GM18909 (cell line): ENCODE results near the gene PGM2L1.
"Not testable (repeated sequence)": the region's sequence is repeated elsewhere in the genome, so short reads cannot be mapped to it uniquely, and the experiment has no call there.

Experiments used
- ATAC-seq: cut with Tn5 transposase; IDR thresholded peaks from one replicate; pipeline ENCODE4 v1.9.1; 2021; ENCODE audit warnings: mild to moderate bottlenecking; ENCODE audit not compliant: unreplicated experiment, poor library complexity

Gene PGM2L1

DNA sequence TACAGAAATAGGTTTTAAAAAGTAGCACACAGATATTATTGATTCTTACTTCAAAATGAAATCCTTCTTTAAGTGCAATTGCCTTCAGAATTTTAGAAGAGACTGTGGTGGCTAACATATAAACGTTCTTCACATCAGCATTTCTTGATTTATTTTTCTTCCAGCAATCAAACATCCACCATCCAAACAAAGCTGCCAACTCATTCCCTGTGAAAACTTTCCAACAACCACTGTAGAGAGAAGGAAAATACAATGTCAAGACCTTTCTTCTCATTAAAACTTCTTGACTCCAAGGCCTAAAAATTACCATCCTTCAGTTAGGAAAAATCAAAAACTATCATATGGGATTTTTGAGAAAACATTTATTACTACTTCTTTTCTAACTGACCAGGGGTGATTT is 52.8 kb downstream of the PGM2L1 start:
- ATAC-seq: no peak

DNA sequence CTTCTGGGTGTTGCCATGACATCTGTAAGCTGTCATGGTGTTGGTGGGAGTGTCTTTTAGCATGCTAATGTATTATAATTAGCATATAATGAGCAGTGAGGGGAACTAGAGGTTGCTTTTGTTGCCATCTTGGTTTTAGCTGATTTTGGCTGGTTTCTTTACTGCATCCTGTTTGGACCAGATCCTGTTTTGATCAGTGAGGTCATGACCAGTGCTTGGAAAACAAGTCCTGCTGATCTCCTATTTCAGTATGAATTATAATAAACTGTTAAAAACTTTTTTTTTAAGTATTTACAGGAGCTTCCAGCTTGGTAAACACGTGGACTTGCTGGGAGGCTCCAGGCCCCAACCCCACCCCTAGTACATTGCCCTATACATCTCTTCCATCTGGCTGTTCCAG is 56.3 kb downstream of the PGM2L1 start:
- ATAC-seq: no peak

DNA sequence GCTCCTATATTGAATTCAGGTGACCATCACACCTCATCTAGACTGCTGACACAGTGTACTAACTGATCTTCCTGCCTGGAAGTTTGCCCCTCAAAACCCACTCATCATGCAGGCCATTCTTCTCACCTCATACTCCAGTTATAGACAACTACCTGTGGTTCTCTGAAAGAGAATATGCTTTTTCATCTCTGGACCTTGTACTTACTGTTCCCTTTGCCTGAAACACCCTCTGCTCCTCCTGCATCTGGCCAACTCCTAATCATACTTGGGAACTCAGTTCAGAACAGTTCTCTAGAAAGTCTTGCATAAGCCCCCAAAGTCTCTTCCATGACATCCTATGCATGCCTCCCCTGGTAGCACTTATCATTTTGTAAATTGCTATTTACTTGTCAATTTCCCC is 58.6 kb downstream of the PGM2L1 start:
- ATAC-seq: no peak

DNA sequence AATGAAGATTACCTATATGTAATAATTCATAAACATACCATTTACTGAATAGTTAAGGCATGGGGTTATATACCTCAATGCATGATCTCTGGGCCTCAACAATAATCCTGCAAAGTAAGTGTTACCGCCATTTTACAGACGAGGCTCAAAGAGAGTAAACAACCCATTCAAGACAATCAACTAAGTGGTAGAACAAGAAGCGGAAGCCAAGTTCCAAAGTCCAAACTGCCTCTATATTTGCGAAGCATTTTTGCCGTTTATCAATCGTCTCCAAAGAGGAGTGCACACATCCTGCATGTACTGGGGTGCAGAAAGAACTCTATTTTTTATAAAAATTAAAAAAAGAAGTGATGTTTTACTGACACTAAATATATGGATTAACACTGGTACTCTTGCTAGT is 59.3 kb downstream of the PGM2L1 start:
- ATAC-seq: no peak

DNA sequence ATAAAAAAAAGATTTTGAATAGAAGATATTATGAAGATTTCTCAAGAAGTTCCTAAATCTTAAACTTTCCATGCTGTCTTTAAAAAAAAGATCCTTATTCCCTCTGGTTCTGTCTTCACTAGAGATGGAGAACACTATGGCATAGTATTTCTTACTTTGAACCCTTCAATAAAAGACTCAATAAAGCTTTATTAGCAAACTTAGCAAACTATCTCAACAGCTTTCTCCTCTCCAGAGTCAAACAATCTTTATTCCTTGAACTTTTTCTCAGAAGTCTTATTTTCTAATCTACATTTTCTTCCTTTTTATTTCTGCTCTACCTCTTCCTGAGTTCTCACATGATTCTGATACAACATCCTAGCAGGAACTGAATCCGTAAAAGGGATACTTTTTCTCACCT is 65.0 kb downstream of the PGM2L1 start:
- ATAC-seq: no peak

DNA sequence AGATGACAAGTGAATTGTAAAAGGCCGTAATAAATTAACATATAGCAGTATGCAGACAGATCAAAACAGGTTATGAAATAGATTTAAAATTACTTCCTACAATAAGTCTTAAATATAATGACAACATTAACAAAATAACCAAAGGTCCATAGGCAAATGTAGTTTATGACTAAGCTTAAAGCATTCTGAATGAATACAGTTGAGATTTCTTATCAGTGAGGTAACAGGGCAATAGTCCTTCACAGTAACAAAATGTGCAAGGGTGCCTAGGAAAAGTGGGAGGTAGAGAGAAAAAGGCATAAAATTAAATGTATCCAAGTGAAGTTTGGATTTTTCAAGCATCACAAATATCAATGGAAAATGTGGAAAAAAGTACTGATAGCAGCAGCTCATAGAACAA is 65.9 kb downstream of the PGM2L1 start:
- ATAC-seq: no peak

DNA sequence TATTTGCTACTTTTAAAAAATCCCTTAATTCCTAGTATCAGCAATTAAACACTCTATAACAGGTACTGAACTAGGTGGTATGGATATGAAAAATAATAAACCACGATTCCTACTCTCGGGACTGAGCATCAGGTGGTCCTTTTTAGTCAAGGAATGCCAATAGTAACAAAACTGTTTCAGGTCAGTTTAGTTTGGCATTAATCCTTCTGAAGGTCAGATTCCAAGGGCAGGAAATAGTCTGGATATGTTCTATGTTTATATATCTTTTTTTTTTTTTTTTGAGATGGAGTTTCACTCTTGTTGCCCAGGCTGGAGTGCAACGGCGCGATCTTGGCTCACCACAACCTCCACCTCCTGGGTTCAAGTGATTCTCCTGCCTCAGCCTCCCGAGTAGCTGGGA is 67.2 kb downstream of the PGM2L1 start:
- not testable (repeated sequence) for ATAC-seq

DNA sequence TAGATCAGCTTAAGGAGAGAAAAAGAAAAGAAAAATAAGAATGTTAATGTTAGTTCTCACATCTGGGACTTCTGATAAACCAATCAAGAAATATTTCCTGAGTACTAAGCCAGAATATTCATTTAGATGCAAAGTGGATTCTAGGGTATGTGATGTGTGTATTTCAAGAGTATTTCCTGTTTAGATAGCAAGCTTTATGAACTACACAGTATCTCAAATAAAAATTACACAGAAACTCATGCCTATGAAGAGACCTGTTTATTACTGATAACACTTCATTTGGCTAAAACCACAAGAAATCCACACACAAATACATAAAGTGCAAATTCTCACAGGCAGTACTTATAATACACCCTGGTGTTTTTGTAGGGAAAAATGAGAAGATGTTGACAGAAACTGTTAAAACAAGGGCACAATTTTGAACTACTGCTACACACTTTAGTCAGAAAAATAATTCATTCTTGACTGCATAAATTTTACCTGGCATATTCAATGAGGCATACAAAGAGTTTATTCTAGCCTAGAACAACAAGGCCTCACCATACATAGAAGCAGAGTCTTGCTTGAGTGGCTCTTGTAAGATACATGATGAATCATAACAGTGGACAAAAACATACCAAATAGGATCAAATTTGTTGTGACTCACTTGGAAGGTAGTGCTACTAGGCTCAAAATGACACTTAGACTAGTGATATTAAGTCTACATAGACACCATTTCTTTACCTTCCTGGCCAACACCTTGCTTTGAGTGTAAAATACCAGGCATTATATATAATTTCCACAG is 68.0 kb downstream of the PGM2L1 start:
- ATAC-seq: no peak

DNA sequence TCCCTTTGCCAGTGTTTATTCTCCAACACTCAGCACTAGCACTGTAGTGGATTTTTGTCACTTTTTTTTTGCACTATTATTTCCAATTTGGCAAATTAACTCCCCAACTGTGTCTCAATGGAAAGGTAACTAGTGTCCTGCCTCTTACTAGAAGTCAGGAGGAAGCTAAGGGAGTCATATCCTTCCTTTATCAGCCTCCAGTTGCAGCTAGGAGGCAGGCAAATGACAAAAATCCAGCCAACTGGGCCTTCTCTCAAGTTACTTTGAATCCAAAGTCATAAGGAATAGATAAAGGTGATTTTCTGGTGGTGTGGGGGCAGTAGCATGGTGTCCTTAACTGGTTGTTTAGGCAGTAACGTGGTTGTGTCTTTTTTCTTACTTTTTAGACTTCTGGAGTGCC is 71.2 kb downstream of the PGM2L1 start:
- ATAC-seq: no peak

DNA sequence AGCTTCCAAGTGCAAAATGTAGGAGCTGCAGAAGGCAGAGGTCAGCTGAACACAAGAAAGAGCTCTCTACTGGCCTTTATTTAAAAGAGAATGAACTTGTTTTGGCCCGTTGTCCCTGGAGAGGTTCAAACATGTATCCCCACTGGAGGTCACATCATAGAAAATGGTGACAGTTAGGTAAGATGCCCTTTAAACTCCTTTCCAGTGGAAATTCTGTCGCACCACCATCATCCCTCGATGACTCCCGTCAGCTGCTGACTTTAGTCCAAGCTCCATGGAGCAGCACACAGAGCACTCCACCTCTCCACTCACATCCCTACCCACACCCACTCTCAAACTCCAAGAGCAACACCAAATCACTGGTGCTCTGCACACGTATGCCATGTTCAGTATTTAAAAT is 71.6 kb downstream of the PGM2L1 start:
- ATAC-seq: no peak

DNA sequence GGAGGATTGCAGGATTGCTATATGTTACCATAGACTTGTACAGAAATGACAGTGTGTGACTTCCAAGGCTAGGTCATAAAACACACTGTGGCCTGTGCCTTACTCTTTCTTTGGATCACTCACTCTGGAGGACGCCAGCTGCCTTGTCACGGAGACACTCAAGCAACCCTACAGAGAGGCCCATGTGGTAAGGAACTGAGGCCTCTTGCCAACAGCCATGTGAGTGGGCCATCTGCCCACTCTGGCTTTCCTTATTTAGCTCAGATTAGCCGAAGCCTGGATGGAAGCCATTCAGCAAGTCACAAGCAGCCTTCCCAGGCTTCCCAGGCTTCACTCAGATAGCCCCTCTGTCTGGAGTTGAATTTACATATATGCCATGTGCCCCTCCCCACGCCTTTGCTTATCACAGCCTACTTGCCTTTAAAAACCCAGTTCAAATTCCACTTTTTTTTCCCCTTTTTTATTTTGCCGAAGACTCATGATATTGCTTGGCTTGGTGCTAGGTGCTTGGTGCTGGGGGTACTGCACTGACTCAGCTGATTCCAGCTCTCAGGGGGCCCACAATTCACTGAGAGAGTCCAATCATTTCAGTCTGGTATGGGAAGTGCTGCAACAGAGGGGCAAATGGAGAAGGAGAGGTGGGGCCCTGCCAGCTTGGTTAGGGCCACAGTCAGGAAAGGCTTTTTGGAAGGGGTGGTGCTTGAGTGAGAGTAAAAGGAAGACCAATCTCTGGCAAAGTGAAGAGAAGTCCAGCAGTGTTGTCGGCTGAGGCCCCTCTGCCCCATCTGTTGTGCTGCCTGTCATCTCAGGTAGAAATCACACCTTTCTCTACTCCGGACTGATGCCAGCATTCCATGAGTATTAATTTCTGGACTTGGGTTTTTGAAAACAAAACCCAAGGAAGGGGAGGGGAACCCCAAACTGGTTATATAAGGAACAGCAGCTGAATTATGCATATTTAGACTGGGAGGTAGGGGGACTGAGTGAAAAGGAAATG is 72.3 kb downstream of the PGM2L1 start:
- no peak for ATAC-seq

DNA sequence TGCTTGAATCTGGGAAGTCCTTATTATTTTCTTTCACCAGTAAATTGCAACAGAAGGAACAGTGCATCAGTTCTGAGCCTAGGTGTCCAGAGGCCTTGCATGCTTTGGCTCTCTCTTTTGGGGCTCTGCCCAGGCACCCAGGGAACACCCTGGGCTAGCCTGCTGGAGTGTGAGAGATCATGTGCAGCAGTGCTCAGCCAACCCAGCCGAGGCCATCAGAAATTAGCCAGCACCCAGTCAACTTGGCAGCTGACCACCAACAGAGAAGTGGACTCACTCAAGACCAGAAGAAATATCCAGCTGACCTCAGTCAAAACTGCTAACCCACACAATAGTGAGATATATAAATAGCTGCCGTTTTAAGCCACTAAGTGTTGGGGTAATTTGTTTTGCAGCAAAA is 75.6 kb downstream of the PGM2L1 start:
- ATAC-seq: no peak

DNA sequence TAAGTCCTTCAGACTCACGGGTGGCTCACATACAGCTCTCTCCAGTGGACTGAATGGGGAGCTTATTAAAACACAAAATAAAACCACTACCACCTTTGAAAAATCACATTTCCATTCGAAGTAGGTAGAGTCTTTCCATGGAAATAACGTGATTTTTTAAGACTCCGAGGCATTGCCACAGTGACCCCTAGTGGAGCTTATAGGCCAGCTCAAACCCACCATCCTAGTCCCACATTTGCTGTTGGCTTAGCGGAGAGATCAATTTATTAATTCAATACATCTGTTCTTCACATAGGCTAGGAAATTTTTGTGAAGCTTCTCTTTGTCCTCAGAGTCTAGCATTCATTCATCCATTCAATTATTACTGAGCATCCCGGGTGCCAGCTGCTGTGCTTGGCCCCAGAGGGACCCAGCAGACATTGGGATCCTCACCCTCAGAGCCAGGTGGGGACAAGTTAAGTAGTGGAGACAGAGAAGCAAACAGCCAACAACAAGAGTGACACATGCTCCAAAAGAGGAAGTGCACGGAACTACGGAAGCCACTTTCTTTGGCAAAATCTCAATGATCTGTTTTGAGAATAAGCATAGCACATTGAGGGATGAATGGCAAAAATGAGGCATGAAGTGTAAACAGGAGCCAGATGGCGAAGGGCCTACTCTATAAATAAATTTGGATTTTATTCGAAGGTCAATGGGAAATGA is 76.6 kb downstream of the PGM2L1 start:
- no peak for ATAC-seq

DNA sequence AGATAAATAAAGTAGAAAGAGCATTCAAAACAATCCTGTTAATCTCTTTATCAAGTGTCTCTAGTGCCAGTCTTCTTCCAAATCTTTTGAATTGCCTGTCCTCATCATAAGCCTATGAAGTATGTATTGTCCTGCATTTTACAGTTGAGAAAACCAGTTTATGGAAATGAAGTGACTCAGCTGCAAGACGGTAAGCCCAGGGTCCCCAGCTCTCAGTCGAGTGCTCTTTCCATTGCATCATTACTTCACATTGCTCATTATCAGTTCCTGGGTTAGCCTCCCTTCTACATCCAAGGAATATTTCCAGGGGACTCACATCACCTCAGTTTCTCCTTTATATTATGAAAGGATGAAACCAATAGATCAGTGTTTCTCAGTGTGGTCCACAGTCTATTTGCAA is 77.7 kb downstream of the PGM2L1 start:
- ATAC-seq: no peak

DNA sequence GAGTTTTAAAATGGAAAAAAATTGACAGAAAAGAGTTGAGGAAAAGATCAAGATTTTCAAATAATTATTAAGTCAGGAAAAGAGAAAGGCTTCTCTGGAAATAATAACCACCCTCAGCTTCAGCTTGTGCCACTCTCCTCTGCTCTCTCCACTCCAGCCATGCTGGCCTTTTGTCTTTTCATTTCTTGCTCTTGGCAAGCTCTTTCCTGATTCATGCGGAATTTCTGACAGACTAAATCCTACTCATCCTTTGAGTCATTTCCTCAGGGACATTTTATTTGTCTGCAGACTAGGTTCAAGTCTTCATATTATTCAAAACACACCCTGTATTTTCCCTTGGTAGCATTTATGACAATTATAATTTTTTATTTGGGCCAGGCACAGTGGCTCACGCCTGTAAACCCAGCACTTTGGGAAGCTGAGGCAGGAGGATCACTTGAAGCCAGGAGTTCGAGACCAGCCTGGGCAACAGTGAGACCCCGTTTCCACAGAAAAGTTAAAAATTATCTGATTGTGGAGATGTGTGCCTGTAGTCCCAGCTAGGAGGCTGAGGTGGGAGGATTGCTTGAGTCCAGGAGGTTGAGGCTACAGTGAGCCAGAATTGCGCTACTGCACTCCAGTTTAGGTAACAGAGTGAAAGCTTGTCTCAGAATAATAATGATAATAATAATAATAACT is 79.0 kb downstream of the PGM2L1 start:
- no peak for ATAC-seq

DNA sequence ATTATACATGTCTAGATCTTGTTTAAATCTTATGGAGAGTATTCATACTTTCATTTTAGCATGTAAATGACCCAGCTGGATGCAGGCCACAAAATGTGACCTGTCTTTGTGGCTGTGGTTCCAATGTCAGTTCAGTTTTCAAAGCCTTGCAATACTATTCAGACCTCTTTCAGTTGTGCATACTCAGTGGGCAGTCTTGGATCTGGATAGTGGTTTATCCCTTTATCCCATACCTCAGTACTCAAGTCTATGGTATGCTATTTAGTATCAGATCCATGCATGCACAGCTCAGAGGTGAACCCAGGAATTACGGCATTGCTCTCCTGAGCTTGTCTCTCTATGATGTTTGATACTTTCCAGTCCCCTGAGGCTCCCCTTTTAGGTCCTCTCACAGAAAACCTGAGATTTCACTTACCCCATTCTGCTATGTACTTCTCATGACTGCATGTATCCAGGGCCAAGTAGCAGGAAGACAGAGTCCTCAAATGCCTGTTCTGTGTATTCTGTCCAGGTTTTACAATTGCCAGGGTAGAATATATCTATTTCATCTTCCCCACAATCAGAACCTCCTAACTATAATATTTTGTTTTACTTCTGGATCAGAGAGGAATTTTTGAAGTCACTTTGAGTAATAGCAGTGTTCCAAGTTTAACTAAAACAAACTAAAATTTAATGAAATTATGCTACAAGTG is 79.8 kb downstream of the PGM2L1 start:
- ATAC-seq: no peak

DNA sequence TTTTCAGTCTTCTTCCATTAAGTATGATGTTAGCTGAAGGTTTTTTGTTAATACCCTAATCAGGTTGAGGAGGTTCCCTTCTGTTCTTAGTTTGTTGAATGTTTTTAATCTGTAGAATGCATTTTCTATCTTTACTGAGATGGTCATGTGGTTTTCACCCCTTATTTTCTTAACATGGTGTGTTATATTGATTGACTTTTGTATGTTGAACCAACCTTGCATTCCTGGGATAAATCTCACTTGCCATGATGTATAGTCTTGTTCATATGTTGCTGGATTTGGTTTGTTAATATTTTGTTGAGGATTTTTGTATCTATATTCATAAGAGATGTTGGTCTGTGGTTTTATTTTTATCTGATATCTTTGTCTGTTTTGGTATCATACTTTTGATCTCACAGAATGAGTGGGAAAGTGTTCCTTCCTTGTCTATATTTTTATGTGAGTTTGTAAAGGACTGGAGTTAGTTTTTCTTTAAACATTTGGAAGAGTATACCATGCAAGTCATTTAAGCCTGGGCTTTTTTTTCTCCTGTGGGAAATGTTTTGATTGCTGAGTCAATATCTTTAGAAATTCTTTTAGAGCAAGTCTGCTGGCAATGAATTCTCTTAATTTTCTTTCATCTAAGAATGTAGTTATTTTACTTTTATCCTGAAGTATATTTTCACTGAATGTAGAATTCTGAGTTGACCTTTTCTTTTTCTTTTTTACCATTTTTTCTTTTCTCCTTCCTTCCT is 81.3 kb downstream of the PGM2L1 start:
- no peak for ATAC-seq

DNA sequence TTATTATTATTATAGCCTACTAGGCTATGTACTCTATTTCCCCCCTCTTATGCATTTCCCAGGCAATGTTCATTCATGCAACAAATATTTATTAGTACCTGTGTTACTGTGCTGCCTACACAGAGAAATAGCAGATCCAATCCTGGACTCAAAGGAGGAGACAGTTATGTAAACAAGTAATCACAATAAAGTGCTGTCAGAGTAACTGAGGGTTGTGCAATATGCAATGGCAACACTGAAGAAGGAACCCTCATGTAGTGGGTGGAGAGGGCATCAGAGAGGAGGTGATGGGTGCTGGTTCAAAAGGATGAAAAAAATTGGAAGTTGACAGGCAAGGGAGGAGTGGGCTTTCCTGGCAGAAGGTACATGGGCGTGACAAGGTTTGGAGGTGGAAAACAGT is 85.9 kb downstream of the PGM2L1 start:
- no peak for ATAC-seq

DNA sequence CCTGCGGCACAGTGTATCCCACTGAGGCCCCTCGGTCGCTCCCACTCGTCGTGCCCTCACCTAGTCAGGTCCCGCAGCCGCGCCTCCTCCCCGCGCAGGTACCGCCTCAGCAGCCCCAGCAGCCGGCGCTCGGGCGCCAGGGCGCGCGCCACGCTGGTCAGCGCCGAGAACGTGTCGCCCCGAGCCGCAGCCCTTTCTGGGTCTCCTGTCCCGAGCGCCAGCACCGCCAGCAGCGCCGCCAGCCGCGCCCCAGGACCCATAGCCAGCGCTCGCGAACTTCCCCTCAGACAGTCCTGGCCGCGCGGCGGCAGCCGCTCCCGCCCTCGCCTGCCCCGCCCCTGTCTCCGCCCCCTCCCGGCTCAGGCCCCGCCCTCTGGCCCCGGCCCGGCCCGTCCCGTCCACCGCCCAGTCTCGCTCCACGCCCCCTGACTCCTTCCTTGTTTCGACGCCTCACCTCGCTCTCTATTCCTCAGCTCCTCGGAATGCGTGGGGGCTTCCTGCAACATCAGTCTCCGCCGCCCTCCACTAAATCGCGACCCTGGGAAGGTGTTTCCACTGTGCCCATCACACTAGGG is 86.8 kb downstream of the PGM2L1 start, which contains the start of gene P4HA3:
Gene P4HA3 (minus strand): TSS at position 289 of the 575 bp plus-strand sequence. CDS start 29 bp downstream, at position 260.
- no peak for ATAC-seq
